ENCODE data around the gene KBTBD12.

The KBTBD12 gene

GRCh38 chr3:127915115-127915936, at the start of gene KBTBD12:
Gene KBTBD12, plus strand, starts transcription at chr3:127915232. Its CDS starts 7,830 bp downstream, at chr3:127923062.
- no peak for DNase-seq (ENCODE audit: low spot score)

- no peak for DNase-seq (ENCODE audit: low spot score)
Observed at GRCh38 chr3:127865941-127866340, 49.1 kb upstream of the KBTBD12 start.

DNA sequence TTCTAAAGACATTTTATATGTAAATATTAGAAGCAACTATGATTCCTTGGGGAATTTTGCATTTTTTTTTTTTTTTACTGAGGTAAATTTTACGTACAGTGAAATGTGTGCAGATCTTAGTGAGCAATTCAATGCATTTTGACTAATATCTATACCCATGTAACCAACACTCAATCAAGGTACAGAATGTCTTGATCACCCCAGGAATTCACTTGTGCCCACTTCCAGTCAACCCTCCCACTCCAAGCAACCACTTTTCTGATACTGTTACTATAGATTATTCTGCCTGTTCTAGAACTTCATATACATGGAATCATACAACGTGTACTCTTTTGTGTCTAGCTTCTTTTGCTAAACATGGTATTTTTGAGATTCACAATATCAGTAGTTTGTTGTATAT, 47.6 kb upstream of the KBTBD12 start:
- no peak for DNase-seq (ENCODE audit: low spot score)

- peak; percentile 52 for DNase-seq (ENCODE audit: low spot score)
Observed at GRCh38 chr3:127867986-127868385, 47.0 kb upstream of the KBTBD12 start.

DNA sequence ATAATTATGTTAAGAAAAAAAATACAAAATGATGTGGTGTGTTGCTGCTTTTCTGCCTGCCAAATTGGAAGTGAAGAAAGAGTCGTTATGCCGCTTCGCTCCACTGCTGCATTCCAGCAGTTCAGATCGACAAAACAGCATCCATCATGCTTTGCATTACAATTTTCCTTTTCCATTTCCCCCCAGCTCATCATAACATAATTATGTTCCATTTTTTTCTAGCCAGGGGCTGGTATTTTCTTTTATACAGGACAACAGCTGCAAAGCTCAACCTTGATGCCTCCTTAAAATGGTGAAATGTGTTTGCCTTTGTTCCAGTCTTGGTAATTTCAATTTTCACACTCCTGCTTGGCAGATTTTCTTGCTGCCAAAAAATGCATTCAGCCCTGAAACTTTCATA, 44.9 kb upstream of the KBTBD12 start:
- no peak for DNase-seq (ENCODE audit: low spot score)

DNA sequence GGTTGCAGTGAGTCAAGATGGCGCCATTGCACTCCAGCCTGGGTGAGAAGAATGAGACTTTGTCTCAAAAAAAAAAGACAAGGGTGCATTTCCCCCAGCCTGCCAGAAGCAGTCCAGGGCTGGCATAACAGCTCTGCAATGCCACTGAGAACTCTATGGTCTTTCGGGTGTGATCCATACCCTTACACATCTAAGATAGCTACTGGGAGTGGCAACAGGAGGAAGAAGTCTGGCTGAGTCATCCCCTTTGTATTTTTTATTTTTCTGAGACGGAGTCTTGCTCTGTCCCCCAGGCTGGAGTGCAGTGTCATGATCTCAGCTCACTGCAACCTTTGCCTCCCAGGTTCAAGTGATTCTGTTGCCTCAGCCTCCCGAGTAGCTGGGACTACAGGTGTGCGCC, 40.9 kb upstream of the KBTBD12 start:
- peak; percentile 38 for DNase-seq (ENCODE audit: low spot score)

- no peak for DNase-seq (ENCODE audit: low spot score)
Observed at GRCh38 chr3:127881586-127881985, 33.4 kb upstream of the KBTBD12 start.

GRCh38 chr3:127884041-127884440, 31.0 kb upstream of the KBTBD12 start:
- DNase-seq (ENCODE audit: low spot score) = no peak

- DNase-seq (ENCODE audit: low spot score) = no peak
Observed at GRCh38 chr3:127886231-127886955, 28.6 kb upstream of the KBTBD12 start.

- DNase-seq (ENCODE audit: low spot score) = no peak
Observed at GRCh38 chr3:127886956-127887231, 28.1 kb upstream of the KBTBD12 start.

DNA sequence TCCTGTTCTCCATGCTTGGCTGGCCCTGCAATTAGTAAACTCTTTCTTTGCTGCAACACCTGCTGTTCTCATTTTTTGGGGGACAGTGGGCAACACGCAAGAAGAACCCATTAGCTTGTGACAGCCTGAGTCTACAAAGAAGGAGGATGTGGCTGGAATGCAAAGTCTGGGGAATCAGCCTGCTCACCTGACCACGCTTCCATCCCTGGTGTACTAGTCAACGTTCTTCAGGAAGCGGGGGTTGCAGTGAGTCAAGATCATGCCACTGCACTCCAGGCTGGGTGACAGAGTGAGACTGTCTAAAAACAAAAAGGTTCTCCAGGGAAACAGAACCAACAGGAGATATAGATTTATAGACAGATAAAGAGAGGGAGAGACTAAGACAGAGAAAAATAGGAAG, 27.7 kb upstream of the KBTBD12 start:
- no peak for DNase-seq (ENCODE audit: low spot score)

DNA sequence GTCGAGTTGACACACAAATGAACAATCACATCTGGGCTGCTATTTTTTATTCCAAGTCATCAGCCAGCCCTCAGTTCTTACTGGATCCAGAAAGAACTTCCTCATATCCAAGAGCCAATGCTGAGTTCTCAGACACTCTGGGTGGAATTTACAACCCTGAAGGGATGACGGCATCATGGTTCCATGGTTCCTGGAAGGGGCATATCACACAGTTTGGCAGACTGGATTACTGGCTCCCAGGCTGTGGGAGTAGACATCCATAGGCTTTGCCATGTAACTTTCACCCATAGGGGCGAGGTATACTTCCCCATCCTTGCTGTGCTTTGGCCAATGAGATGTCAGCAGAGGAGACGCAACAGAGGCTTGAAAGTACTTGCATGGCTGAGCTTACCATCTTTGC, 26.9 kb upstream of the KBTBD12 start:
- DNase-seq (ENCODE audit: low spot score) = no peak

GRCh38 chr3:127888564-127889107, 26.4 kb upstream of the KBTBD12 start:
- DNase-seq (ENCODE audit: low spot score) = no peak

- DNase-seq (ENCODE audit: low spot score) = no peak
Observed at GRCh38 chr3:127889461-127889863, 25.6 kb upstream of the KBTBD12 start.

- DNase-seq (ENCODE audit: low spot score) = no peak
Observed at GRCh38 chr3:127889976-127890650, 24.9 kb upstream of the KBTBD12 start.

- peak; percentile 56 for DNase-seq (ENCODE audit: low spot score)
Observed at GRCh38 chr3:127890651-127891290, 24.3 kb upstream of the KBTBD12 start.

DNA sequence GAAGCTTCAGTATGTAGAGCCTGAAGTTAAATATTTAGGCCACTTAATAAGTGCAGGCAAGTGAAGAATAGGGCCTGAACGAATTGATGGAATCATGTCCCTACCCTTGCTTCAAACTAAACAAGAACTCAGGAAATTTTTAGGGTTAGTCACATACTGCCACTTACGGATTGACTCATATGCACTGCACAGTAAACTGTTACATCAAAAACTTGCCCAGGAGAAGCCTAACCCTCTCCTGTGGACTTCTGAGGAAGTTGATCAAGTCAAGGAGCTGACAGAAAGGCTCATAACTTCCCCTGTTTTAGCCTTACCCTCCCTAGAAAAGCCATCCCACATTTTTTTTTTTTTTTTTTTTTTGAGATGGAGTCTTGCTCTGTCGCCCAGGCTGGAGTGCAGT, 20.6 kb upstream of the KBTBD12 start:
- DNase-seq (ENCODE audit: low spot score) = no peak

DNA sequence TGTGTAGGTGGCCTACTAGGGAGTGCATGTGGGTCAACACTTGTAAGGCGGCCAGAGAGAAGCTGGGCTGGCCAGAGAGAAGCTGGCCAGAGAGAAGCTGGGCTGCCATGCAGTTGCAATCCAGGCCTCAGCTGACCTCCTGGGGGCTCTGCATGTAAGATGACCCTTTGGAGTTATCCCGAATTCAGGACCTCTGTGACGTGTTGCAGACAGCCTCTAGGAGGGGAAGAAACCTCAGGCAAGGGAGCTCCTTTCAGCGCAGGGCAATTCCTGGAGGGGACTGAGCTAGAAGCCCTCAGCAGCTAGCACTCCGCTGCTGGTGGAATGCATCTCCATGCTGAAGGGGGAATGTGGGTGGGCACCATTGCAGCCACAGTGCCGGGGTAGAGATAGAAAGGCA, 15.8 kb upstream of the KBTBD12 start:
- no peak for DNase-seq (ENCODE audit: low spot score)

GRCh38 chr3:127899766-127900165, 15.3 kb upstream of the KBTBD12 start:
- DNase-seq (ENCODE audit: low spot score) = no peak

GRCh38 chr3:127900536-127900935, 14.5 kb upstream of the KBTBD12 start:
- no peak for DNase-seq (ENCODE audit: low spot score)

DNA sequence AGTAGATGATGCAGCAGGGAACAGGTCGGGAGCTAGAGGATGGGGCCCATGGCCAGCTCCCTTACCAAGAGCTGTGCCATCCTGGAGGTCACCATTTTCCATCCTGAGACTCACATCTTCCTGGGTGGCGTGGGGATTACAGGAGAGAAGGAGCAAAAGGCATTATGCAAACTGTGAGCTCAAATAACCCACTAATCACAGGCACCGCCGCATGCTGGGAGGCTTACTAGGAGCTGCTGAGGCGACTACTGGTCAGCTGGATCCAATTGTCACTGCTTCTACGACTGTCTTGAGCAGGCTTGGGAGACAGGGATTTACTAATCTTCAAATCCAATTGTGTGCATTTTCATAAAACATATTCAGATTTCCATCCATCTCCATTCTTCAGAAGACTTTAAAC, 12.5 kb upstream of the KBTBD12 start:
- DNase-seq (ENCODE audit: low spot score) = no peak

DNA sequence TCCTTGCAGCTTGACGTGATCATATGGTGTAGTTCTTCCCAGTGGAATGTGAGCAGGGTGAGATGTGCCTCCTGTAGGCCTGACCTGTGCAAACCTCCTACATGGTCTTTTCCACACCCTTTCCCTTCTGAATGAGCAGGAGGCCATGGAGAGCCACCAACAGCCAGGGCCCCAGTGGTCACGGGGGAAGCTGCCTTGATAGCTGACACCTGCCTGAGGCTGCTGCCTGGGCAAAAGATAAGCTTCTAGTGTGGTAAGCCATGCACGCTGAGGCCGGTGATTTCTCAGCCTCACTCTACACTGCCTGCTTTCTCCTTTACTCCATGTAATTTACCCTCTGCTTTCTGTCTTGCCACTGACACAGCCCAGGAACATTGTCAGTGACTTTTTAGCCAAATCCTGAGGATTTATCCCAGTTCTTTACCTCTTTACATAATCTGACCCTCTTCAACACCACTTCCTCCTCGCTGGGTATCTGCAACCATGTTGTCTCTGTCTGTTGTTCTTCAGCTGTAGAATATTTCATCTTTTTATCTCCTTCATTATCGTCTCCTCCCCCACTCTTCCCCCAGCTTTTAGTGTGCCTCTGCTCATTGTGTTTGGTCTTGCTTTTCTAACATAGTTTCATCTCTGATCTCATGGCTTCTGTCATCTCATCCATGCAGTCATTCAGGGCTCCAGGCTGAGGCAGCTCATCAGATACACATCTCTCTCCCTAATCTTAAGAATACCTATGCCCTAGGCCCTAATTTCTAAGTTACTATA, 11.2 kb upstream of the KBTBD12 start:
- no peak for DNase-seq (ENCODE audit: low spot score)
